CD4-positive, CD25-positive, alpha-beta regulatory T cell (primary cell): Measurements from ENCODE around the gene WDR18. TPM values are rescaled to one million over a fixed set of nuclear protein-coding genes. Genes with fewer than 3 reads are reported as not detected.
A peak's percentile ranks its signal among the peaks of the same experiment; 100 is the strongest.

Experiments used
- ATAC-seq, 2 donors: fragments of 150-1000 bp; cut with Tn5 transposase; one replicate each; pipeline ENCODE4 v1.10.0; 2021; ENCODE audit warnings: low read depth in 2 of 2, moderate number of reproducible peaks in 2 of 2, moderate library complexity in 1 of 2
- DNase-seq, 3 donors: peaks; one replicate each; pipeline versions ENCODE4 v3.0.0 to v3.0.0-alpha.2; 2012 to 2022; ENCODE audit warnings: mixed read lengths in 1 of 3
- H3K27ac ChIP-seq: one replicate; pipeline ENCODE4 v1.7.0; 2013; ENCODE audit warnings: mild to moderate bottlenecking, low read length; ENCODE audit not compliant: insufficient read depth, poor library complexity, severe bottlenecking
- H3K27me3 ChIP-seq: one replicate; pipeline ENCODE4 v1.7.0; 2013; ENCODE audit warnings: low read length; ENCODE audit not compliant: control insufficient read depth, insufficient read depth
- H3K36me3 ChIP-seq: one replicate; pipeline ENCODE4 v1.7.0; 2013; ENCODE audit warnings: mild to moderate bottlenecking, low read length, moderate library complexity; ENCODE audit not compliant: control insufficient read depth, insufficient read depth
- H3K4me1 ChIP-seq: 2 replicates; pipeline ENCODE4 v1.7.0; 2013; ENCODE audit warnings: mild to moderate bottlenecking, low read length; ENCODE audit not compliant: insufficient read depth, control insufficient read depth, poor library complexity, severe bottlenecking
- H3K4me3 ChIP-seq: one replicate; pipeline ENCODE4 v1.7.0; 2013; ENCODE audit warnings: low read depth, mild to moderate bottlenecking, low read length, moderate library complexity
- H3K9me3 ChIP-seq, 2 experiments: 1 replicate in 1 of 2; 2 replicates in 1 of 2; pipeline ENCODE4 v1.7.0; 2013; ENCODE audit warnings: low read length in 2 of 2, mild to moderate bottlenecking in 1 of 2, moderate library complexity in 1 of 2; ENCODE audit not compliant: control insufficient read depth in 2 of 2
- H3K27ac Mint-ChIP-seq, 3 donors: one replicate each; pipeline ENCODE4 v1.8.0; 2020 to 2022; ENCODE audit warnings: mild to moderate bottlenecking in 3 of 3, mixed read lengths in 3 of 3, moderate library complexity in 2 of 3
- H3K27me3 Mint-ChIP-seq: one replicate; pipeline ENCODE4 v1.8.0; 2022; ENCODE audit warnings: mild to moderate bottlenecking, mixed read lengths
- H3K36me3 Mint-ChIP-seq: one replicate; pipeline ENCODE4 v1.8.0; 2020; ENCODE audit warnings: mixed read lengths
- H3K4me1 Mint-ChIP-seq, 4 donors: one replicate each; pipeline ENCODE4 v1.8.0; 2020 to 2022; ENCODE audit warnings: mixed read lengths in 4 of 4, mild to moderate bottlenecking in 1 of 4
- H3K4me3 Mint-ChIP-seq, 4 donors: one replicate each; pipeline ENCODE4 v1.8.0; 2020 to 2022; ENCODE audit warnings: mild to moderate bottlenecking in 4 of 4, mixed read lengths in 4 of 4, moderate library complexity in 3 of 4
- H3K9me3 Mint-ChIP-seq, 7 donors: one replicate each; pipeline ENCODE4 v1.8.0; 2020 to 2022; ENCODE audit warnings: mixed read lengths in 7 of 7, mild to moderate bottlenecking in 3 of 7, moderate library complexity in 2 of 7
- polyA plus RNA-seq, 4 donors: library from polyadenylated mRNA; unstranded; fragments of 300-500 nt; fragmentation: Illumina TruSeq; gene quantifications; one replicate each; pipeline ENCODE4 v1.2.3, GENCODE V29; 2021
- total RNA-seq: library from RNA; stranded (reverse); gene quantifications from one replicate; pipeline ENCODE4 v1.2.3, GENCODE V29; 2022

Gene WDR18
- total and polyA plus RNA-seq, 5 donors from 2014 or later, result 23.8 to 71.1 (median 60.9) TPM

GRCh38 chr19:999379-999719 is 15.2 kb downstream of the WDR18 start:
- no peak overlapping the region for H3K27ac ChIP-seq
- H3K4me3 ChIP-seq, result no peak overlapping the region
- Mint-ChIP-seq H3K4me3 (peak overlapping the region in 2 of 4 donors; percentile 73 to 76), H3K9me3 (peaks cover 0 to 2% (median 0%) of the 10 kb centered on the region in 7 donors), H3K27me3 (peaks cover 37% of the 10 kb centered on the region), H3K36me3 (no peaks in the 10 kb centered on the region), H3K4me1 (peaks cover 0 to 26% (median 1%) of the 10 kb centered on the region in 4 donors), H3K27ac (peak overlapping the region in 1 of 3 donors; percentile 35)
- peaks cover 6% of the 10 kb centered on the region for H3K27me3 ChIP-seq
- peaks cover 25% of the 10 kb centered on the region for H3K4me1 ChIP-seq
- ATAC-seq (no peak), DNase-seq (no peak)
- no peaks in the 10 kb centered on the region for H3K9me3 ChIP-seq
- H3K36me3 ChIP-seq, result no peaks in the 10 kb centered on the region

GRCh38 chr19:1000095-1000494 is 15.9 kb downstream of the WDR18 start, which contains the start of gene GRIN3B:
Gene GRIN3B, plus strand, starts transcription at chr19:1000419. Its CDS starts 19 bp downstream, at chr19:1000438.
- no peak within 1 kb of the TSS for H3K27ac ChIP-seq
- Mint-ChIP-seq H3K9me3 (peaks cover 0 to 2% (median 0%) of the 10 kb centered on the region in 7 donors), H3K4me1 (peaks cover 0 to 27% (median 1%) of the 10 kb centered on the region in 4 donors), H3K4me3 (peak within 1 kb of the TSS in 3 of 4 donors; percentile 15 to 76 (median 73)), H3K27me3 (peaks cover 37% of the 10 kb centered on the region), H3K27ac (peak within 1 kb of the TSS in 2 of 3 donors; percentile 5 to 35), H3K36me3 (no peaks in the 10 kb centered on the region)
- H3K27me3 ChIP-seq, result peaks cover 6% of the 10 kb centered on the region
- H3K9me3 ChIP-seq, result no peaks in the 10 kb centered on the region
- ATAC-seq (peak in 1 of 2 donors; percentile 28), DNase-seq (peak; percentile 38 to 57 (median 40))
- no peaks in the 10 kb centered on the region for H3K36me3 ChIP-seq
- H3K4me3 ChIP-seq, result no peak within 1 kb of the TSS
- H3K4me1 ChIP-seq, result peaks cover 25% of the 10 kb centered on the region

DNA sequence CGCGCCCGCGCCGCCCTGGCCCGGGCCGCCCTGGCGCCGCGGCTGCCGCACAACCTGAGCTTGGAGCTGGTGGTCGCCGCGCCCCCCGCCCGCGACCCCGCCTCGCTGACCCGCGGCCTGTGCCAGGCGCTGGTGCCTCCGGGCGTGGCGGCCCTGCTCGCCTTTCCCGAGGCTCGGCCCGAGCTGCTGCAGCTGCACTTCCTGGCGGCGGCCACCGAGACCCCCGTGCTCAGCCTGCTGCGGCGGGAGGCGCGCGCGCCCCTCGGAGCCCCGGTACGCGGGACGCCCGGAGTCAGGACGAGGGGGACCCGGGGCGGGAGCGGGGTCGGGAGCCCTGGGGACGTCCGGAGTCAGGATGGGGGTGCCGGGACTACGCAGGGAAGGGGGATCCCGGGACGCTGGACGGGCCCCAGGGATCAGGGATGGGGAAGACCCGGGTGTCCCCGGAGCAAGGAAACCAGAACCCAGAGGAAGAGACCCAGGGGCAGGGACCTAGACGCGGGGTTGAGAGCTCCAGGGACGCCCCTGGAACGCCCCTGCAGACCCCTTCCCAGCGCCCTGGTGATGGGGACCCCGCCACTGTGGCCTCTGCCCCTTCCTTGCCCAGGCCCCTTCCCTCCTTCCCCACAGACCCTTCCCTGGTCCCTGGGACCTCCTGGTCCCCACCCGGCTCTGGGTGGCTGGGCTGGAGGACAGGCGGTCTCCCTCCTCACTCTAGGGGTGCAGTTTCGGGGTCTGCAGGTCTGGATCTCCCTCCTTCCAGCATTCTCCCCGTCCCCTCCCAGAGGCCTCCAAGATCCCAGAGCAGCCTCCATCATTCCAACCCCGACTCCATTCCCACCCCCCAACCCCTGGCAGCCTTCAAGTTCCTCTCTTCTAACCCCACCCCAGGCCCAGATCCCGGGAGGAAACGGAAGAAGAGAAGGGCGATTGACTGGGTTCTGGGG is 16.7 kb downstream of the WDR18 start:
- no peaks in the 10 kb centered on the region for H3K36me3 Mint-ChIP-seq
- DNase-seq (no peak), ATAC-seq (no peak)
- peak overlapping the region in 1 of 3 donors; percentile 5 for H3K27ac Mint-ChIP-seq
- Histone ChIP-seq H3K27ac (no peak overlapping the region), H3K4me1 (peaks cover 23% of the 10 kb centered on the region), H3K36me3 (no peaks in the 10 kb centered on the region), H3K27me3 (peaks cover 6% of the 10 kb centered on the region), H3K9me3 (no peaks in the 10 kb centered on the region), H3K4me3 (no peak overlapping the region)
- H3K9me3 Mint-ChIP-seq, result peaks cover 0 to 2% (median 0%) of the 10 kb centered on the region in 7 donors
- H3K4me1 Mint-ChIP-seq, result peaks cover 0 to 29% (median 1%) of the 10 kb centered on the region in 4 donors
- H3K27me3 Mint-ChIP-seq, result peaks cover 37% of the 10 kb centered on the region
- peak overlapping the region in 1 of 4 donors; percentile 15 for H3K4me3 Mint-ChIP-seq

- Mint-ChIP-seq H3K36me3 (no peaks in the 10 kb centered on the region), H3K9me3 (peaks cover 0 to 1% (median 0%) of the 10 kb centered on the region in 7 donors), H3K27ac (no peak overlapping the region), H3K27me3 (peaks cover 32% of the 10 kb centered on the region), H3K4me1 (peaks cover 0 to 24% (median 0%) of the 10 kb centered on the region in 4 donors), H3K4me3 (no peak overlapping the region)
- Histone ChIP-seq H3K27ac (no peak overlapping the region), H3K9me3 (no peaks in the 10 kb centered on the region), H3K27me3 (peaks cover 6% of the 10 kb centered on the region), H3K36me3 (no peaks in the 10 kb centered on the region), H3K4me1 (peaks cover 15% of the 10 kb centered on the region), H3K4me3 (no peak overlapping the region)
- DNase-seq (peak; percentile 51 to 66 (median 55)), ATAC-seq (peak; percentile 61 to 62)
These were observed 17.5 kb downstream of the WDR18 start for GRCh38 chr19:1001538-1002166.

DNA sequence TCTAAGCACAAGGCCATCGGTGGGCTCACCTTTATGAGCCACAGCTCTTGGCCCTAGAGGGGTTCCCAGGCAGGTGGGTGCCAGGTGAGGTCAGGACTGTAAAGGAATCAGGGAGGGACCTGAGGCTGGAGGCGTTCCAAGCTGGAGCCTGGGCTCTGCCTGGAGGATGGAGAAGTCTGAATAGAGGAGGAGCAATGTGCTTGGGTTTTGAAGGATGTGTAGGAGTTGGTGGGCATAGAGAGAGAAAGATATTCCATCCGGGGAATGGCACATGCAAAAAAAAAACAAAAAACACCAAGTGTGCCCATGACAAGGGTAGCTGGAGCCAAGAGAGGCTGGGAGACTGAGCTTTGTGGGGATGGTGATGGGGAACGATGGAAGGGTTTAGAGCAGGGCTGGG is 18.5 kb downstream of the WDR18 start:
- Mint-ChIP-seq H3K27me3 (peaks cover 30% of the 10 kb centered on the region), H3K27ac (no peak overlapping the region), H3K9me3 (peaks cover 0 to 1% (median 0%) of the 10 kb centered on the region in 7 donors), H3K36me3 (no peaks in the 10 kb centered on the region), H3K4me3 (no peak overlapping the region), H3K4me1 (peaks cover 0 to 22% (median 0%) of the 10 kb centered on the region in 4 donors)
- no peaks in the 10 kb centered on the region for H3K36me3 ChIP-seq
- no peak for DNase-seq
- peaks cover 6% of the 10 kb centered on the region for H3K27me3 ChIP-seq
- no peak overlapping the region for H3K4me3 ChIP-seq
- ATAC-seq, result no peak
- no peak overlapping the region for H3K27ac ChIP-seq
- H3K9me3 ChIP-seq, result no peaks in the 10 kb centered on the region
- H3K4me1 ChIP-seq, result peaks cover 13% of the 10 kb centered on the region

DNA sequence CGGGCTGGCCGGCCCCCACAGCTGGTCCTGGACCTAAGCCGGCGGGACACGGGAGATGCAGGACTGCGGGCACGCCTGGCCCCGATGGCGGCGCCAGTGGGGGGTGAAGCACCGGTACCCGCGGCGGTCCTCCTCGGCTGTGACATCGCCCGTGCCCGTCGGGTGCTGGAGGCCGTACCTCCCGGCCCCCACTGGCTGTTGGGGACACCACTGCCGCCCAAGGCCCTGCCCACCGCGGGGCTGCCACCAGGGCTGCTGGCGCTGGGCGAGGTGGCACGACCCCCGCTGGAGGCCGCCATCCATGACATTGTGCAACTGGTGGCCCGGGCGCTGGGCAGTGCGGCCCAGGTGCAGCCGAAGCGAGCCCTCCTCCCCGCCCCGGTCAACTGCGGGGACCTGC is 19.1 kb downstream of the WDR18 start:
- Mint-ChIP-seq H3K9me3 (peaks cover 0 to 1% (median 0%) of the 10 kb centered on the region in 7 donors), H3K27ac (no peak overlapping the region), H3K27me3 (peaks cover 23% of the 10 kb centered on the region), H3K36me3 (no peaks in the 10 kb centered on the region), H3K4me3 (no peak overlapping the region), H3K4me1 (peaks cover 0 to 16% (median 0%) of the 10 kb centered on the region in 4 donors)
- H3K27me3 ChIP-seq, result peaks cover 3% of the 10 kb centered on the region
- H3K4me1 ChIP-seq, result peaks cover 13% of the 10 kb centered on the region
- no peak overlapping the region for H3K4me3 ChIP-seq
- no peaks in the 10 kb centered on the region for H3K9me3 ChIP-seq
- DNase-seq (no peak), ATAC-seq (no peak)
- no peak overlapping the region for H3K27ac ChIP-seq
- H3K36me3 ChIP-seq, result no peaks in the 10 kb centered on the region

GRCh38 chr19:1004204-1004802 is 20.2 kb downstream of the WDR18 start:
- Mint-ChIP-seq H3K4me1 (peaks cover 0 to 11% (median 0%) of the 10 kb centered on the region in 4 donors), H3K27ac (no peak overlapping the region), H3K4me3 (no peak overlapping the region), H3K9me3 (no peaks in the 10 kb centered on the region), H3K36me3 (no peaks in the 10 kb centered on the region), H3K27me3 (peaks cover 16% of the 10 kb centered on the region)
- no peaks in the 10 kb centered on the region for H3K9me3 ChIP-seq
- H3K4me1 ChIP-seq, result peaks cover 13% of the 10 kb centered on the region
- DNase-seq, result no peak
- no peaks in the 10 kb centered on the region for H3K27me3 ChIP-seq
- H3K4me3 ChIP-seq, result no peak overlapping the region
- no peaks in the 10 kb centered on the region for H3K36me3 ChIP-seq
- no peak for ATAC-seq
- H3K27ac ChIP-seq, result no peak overlapping the region
